HL-60 (cell line): ENCODE results near the gene TMEM183A.

Source experiments
- DNase-seq, 2 experiments: peaks; one replicate each; pipeline ENCODE4 v3.0.0-alpha.2; 2010 to 2020; ENCODE audit warnings: low read depth in 1 of 2, low spot score in 1 of 2
- H3K27ac ChIP-seq: fragments of 250-450 bp; sonication (Bioruptor Pico); replicated peaks from 2 replicates; pipeline ENCODE4 v1.5.1; 2020; ENCODE audit warnings: mild to moderate bottlenecking, moderate library complexity
- H3K27me3 ChIP-seq: fragments of 250-450 bp; sonication (Bioruptor Pico); 2 replicates; pipeline ENCODE4 v1.5.1; 2021; ENCODE audit warnings: mild to moderate bottlenecking, moderate library complexity; ENCODE audit not compliant: insufficient read depth, poor library complexity, severe bottlenecking
- H3K4me3 ChIP-seq: replicated peaks from 2 replicates; pipeline ENCODE4 v1.5.1; 2011; ENCODE audit warnings: mild to moderate bottlenecking, control low read depth, low read length; ENCODE audit not compliant: insufficient read depth
- CTCF ChIP-seq: IDR thresholded peaks from one replicate; pipeline ENCODE4 v1.5.1; 2011; ENCODE audit warnings: low read length, control low read depth, inconsistent platforms; ENCODE audit not compliant: insufficient read depth
- GABPA ChIP-seq: IDR thresholded peaks from 2 replicates; pipeline ENCODE4 v1.6.1; 2012; ENCODE audit warnings: low read depth
- POLR2AphosphoS5 ChIP-seq: IDR thresholded peaks from 2 replicates; pipeline ENCODE4 v1.6.1; 2012; ENCODE audit warnings: low read depth
- SPI1 ChIP-seq: IDR thresholded peaks from 2 replicates; pipeline ENCODE4 v1.6.1; 2012; ENCODE audit warnings: low read depth, mild to moderate bottlenecking, borderline replicate concordance
- TF ChIP-seq, protein P1 (sequence below): IDR thresholded peaks from 2 replicates; pipeline ENCODE4 v1.6.1; 2012; ENCODE audit warnings: low read depth; ENCODE audit not compliant: insufficient replicate concordance

Gene TMEM183A

GRCh38 chr1:203036537-203036936 lies 29.4 kb downstream of the TMEM183A start:
- no peak overlapping the region for H3K4me3 ChIP-seq
- no peak overlapping the region for H3K27ac ChIP-seq
- TF ChIP-seq GABPA (no peak), SPI1 (no peak), CTCF (no peak), POLR2AphosphoS5 (no peak)
- TF ChIP-seq, protein P1, sequence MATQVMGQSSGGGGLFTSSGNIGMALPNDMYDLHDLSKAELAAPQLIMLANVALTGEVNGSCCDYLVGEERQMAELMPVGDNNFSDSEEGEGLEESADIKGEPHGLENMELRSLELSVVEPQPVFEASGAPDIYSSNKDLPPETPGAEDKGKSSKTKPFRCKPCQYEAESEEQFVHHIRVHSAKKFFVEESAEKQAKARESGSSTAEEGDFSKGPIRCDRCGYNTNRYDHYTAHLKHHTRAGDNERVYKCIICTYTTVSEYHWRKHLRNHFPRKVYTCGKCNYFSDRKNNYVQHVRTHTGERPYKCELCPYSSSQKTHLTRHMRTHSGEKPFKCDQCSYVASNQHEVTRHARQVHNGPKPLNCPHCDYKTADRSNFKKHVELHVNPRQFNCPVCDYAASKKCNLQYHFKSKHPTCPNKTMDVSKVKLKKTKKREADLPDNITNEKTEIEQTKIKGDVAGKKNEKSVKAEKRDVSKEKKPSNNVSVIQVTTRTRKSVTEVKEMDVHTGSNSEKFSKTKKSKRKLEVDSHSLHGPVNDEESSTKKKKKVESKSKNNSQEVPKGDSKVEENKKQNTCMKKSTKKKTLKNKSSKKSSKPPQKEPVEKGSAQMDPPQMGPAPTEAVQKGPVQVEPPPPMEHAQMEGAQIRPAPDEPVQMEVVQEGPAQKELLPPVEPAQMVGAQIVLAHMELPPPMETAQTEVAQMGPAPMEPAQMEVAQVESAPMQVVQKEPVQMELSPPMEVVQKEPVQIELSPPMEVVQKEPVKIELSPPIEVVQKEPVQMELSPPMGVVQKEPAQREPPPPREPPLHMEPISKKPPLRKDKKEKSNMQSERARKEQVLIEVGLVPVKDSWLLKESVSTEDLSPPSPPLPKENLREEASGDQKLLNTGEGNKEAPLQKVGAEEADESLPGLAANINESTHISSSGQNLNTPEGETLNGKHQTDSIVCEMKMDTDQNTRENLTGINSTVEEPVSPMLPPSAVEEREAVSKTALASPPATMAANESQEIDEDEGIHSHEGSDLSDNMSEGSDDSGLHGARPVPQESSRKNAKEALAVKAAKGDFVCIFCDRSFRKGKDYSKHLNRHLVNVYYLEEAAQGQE, result no peak
- no peaks in the 10 kb centered on the region for H3K27me3 ChIP-seq
- no peak for DNase-seq

- H3K4me3 ChIP-seq, result no peak overlapping the region
- DNase-seq, result no peak
- no peak overlapping the region for H3K27ac ChIP-seq
- TF ChIP-seq GABPA, result no peak
- TF ChIP-seq POLR2AphosphoS5, result no peak
- no peak for TF ChIP-seq CTCF
- H3K27me3 ChIP-seq, result no peaks in the 10 kb centered on the region
Measured at GRCh38 chr1:203037509-203038190, 30.5 kb downstream of the TMEM183A start.

- no peak overlapping the region for H3K27ac ChIP-seq
- peak; percentile 34 to 46 for DNase-seq
- TF ChIP-seq, protein P1, result no peak
- TF ChIP-seq GABPA, result no peak
- no peak for TF ChIP-seq SPI1
- TF ChIP-seq CTCF, result peak; percentile 26
- TF ChIP-seq POLR2AphosphoS5, result no peak
Measured at GRCh38 chr1:203038217-203038741, 31.1 kb downstream of the TMEM183A start.

More at GRCh38 chr1:203038217-203038741, 31.1 kb downstream of the TMEM183A start:
- H3K4me3 ChIP-seq, result no peak overlapping the region
- no peaks in the 10 kb centered on the region for H3K27me3 ChIP-seq
